ENCODE data around the gene VEZF1.

The VEZF1 gene

DNA sequence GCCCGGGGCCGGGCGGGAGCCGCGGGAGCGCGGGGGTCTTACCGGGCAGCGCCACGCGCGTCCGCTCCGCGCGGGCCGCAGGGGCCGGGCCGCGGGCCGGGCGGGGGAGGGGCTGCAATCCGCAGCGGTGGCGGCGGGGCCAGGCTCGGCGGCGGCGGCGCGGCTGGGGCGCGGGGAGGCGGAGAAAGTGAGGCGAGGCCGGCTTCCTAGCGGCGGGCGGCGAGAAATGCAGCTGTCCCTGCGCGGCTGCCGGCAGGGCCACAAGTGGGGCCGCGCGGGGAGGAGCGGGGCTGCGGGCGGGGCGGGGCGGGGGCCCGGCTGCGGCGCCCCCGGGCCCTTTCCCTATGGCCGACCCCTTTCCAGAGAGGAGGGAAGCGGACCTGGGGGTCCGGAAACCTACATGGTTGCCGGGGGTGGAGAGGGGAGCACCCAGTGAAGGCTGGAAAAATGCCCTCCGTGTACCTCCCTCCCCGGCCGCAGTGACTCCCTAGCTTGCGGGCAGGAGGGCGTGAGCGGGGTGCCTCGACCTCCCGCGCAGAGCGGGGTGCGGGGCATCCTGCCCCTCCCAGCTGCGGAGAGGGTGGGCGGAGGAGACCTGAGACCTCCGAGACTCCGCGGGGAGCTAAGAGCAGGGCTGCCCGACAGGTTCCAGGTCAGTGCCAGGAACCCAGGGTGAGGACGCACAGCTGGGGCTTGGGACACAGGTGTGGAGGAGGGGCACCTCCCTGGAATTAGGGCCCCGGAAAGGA lies 32.7 kb downstream of the VEZF1 start, which contains the start of gene CUEDC1:
CUEDC1 (minus strand) TSS at position 230 of the 749 bp plus-strand sequence. CDS start 69,848 bp downstream, outside the sequence.
- TF ChIP-seq ZNF274 (IDR thresholded peaks at IDR 0.05; ENCODE audit: low read depth, low read length) = no peak

DNA sequence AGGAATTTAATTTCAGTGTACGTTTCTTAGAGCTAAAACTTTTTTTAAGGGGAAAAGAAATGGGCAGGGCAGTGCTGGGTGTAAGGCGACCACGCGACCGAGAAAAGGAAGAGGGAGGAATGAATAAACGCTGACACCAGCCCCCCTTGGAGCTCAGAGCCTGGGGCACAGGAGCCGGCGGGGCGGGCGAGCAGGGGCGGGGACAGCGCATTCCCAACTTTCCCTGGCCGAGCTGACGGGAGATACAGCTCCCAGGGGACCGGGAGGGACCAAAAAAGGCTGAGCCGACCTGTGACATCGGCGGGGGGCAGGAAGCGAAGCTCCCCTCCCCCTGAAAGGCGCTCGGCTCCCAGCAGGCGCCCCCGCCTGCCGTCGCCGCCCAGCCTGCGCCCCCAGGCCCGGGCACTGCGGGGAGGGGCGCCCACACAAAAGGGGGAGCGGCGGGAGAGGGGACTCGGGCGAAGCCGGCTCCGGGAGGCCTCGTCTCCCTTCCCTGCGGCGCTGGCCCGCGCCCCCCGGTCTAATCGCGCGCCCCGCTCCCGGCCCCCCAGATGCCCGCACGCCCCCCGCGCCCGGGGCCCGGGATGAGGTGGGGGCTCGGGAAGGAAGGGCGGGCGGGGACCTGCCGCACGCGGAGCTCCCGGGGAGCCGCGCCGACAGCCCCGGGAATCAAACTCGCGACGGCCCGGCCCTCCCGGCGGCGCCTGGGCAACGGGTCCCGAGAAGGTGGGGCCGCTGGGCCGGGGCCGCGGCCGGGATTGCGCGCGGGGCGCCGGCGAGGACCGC lies 33.5 kb downstream of the VEZF1 start:
- peak overlapping the region; percentile 6; the same call in 1 of the 2 replicates for H3K4me3 ChIP-seq (ENCODE audit: low read length)
- no peak for TF ChIP-seq ZNF274 (IDR thresholded peaks at IDR 0.05; ENCODE audit: low read depth, low read length)

More for the DNA sequence above, 32.7 kb downstream of the VEZF1 start, which contains the start of gene CUEDC1:
- peak within 1 kb of the TSS; percentile 10 for H3K4me3 ChIP-seq (ENCODE audit: low read length)

DNA sequence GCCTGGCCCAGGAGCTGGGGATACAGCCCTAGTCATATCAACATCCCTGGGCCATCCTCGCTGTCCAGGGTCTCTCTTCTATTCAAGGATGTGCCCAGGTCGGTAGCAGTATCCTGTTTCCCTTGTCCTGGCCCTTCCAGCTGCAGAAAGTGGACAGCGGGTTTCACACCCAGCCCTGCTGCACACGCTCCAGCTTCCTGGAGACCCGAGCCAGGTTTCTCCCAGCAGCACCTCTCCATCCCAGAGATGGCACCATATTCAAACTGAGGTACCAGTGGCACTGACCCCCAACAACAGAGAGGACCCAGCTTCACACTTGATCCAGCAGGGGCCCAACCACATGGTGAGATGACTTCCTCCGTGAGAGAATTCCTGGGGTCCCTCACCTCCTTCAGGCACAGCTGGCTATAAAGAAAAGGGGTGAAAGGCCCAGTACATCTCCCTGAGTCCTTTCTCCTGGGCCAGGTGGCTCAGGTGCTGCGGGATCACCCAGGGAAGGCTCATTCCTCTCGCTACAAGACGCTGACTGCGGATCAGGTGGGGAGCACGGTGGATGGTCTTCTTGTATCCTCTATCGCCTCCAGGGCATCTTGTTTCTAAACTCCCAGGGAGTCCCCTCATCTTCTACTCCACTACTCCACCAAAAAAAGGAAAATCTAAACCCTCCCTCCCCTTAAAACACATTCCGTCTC lies 34.2 kb downstream of the VEZF1 start:
- no peak overlapping the region for H3K4me3 ChIP-seq (ENCODE audit: low read length)
- no peak for TF ChIP-seq ZNF274 (IDR thresholded peaks at IDR 0.05; ENCODE audit: low read depth, low read length)

DNA sequence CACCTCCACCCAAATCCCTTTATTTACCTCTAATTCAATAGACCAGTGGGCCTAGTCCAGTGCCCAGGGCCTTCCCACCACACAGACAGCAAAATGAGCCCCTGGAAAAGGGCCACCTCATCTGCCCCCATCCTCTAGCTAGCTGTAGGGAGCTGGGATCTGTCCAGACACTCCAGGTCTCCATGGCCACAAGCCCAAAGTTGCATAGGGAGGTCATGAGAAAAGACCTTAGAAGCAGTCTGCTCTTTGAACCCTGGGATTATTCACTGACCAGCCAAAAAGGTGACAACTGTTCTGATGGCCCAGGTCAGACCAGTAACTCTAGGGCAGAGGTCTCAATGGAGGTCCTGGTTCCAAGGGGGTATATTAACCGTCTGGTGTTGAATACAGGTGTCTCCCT lies 34.8 kb downstream of the VEZF1 start:
- TF ChIP-seq ZNF274 (IDR thresholded peaks at IDR 0.05; ENCODE audit: low read depth, low read length) = no peak
- no peak overlapping the region for H3K4me3 ChIP-seq (ENCODE audit: low read length)

DNA sequence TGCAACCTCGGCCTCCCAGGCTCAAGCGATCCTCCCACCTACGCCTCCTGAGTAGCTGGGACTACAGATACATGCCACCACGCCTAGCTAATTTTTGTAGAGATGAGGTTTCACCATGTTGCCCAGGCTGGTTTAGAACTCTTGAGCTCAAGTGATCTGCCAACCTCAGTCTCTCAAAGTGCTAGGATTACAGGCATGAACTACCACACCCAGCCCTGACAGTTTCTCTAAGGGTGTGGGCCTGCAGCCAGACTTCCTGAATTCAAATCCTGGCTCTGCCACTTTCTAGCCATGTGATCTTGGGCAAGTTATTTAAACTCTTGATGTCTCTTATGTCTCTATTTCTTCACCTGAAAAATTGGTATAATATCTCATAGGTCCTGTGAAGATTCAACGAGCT lies 38.4 kb downstream of the VEZF1 start:
- H3K4me3 ChIP-seq (ENCODE audit: low read length) = no peak overlapping the region
- TF ChIP-seq ZNF274 (IDR thresholded peaks at IDR 0.05; ENCODE audit: low read depth, low read length) = no peak

DNA sequence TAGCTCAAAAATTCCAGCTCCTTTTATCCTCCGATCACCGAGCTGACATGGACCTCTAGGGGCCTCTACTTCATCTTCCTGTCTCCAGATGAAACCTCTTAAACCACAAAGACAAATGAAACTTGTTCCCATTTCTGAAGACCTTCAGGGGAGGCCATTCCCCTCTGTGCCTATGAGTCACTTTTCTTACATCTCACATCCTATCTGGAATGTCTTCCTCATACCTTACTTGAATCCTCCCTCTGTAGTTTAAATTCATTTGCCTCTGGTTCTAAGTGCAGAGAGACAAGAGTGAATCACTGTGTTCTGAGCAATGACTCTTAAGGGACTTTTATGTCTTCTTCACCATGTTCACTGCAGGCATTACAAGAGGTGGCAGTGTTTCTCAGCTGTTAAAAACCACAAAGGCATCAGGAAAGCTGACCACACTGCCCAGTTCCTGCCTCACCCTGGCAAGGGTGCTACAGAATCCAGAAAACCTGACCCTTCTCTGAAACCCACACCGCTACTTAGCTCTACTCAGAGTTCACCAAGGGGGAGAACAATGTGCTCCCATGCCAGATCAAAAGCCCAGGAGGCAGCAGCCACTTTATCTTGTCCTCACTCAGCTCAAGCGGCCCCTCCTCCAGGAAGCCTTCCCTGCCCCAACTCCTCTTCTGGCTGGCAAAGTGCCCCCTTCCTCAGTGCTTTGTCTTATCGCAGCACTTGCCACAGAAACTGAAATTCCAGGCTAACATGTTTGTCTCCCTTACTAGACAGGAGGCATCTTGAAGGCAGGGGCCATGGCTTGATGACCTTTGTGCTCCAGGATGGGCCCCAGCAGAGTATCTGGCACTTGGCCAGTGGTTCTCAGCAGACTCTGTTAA lies 39.3 kb downstream of the VEZF1 start:
- no peak overlapping the region for H3K4me3 ChIP-seq (ENCODE audit: low read length)
- TF ChIP-seq ZNF274 (IDR thresholded peaks at IDR 0.05; ENCODE audit: low read depth, low read length) = no peak

DNA sequence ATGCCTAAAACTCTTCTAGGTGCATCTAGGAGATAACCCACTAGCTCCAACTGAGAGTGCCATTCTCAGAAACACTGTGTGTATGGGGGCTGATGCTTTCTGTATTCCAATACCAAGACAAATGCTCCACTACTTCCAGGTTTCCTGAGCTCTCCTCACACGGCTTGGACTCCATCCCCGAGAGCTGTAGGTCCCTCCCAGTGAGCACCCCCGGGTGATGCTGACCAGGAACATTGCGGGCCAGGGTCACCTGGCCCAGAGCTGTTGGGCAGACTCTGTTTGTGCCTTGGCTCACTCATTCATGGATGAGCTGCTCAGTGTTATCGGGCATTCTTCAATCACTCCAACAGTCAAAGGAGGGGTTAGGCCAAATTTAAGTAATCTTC lies 39.9 kb downstream of the VEZF1 start:
- H3K4me3 ChIP-seq (ENCODE audit: low read length) = no peak overlapping the region
- no peak for TF ChIP-seq ZNF274 (IDR thresholded peaks at IDR 0.05; ENCODE audit: low read depth, low read length)

DNA sequence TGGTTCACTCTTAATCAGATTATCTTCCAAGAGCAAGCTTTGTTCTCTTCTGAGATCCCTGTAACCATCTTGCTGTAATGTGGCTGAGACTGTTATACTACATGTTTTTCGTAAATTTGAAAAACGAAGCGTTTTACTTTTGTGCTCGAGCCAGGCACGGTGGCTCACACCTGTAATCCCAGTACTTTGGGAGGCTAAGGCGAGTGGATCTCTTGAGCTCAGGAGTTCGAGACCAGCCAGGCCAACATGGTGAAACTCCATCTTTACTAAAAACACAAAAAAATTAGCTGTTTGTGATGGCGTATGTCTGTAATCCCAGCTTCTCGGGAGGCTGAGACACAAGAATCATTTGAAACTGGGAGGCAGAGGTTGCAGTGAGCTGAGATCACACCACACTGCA lies 40.7 kb downstream of the VEZF1 start:
- no peak for TF ChIP-seq ZNF274 (IDR thresholded peaks at IDR 0.05; ENCODE audit: low read depth, low read length)
- H3K4me3 ChIP-seq (ENCODE audit: low read length) = no peak overlapping the region

DNA sequence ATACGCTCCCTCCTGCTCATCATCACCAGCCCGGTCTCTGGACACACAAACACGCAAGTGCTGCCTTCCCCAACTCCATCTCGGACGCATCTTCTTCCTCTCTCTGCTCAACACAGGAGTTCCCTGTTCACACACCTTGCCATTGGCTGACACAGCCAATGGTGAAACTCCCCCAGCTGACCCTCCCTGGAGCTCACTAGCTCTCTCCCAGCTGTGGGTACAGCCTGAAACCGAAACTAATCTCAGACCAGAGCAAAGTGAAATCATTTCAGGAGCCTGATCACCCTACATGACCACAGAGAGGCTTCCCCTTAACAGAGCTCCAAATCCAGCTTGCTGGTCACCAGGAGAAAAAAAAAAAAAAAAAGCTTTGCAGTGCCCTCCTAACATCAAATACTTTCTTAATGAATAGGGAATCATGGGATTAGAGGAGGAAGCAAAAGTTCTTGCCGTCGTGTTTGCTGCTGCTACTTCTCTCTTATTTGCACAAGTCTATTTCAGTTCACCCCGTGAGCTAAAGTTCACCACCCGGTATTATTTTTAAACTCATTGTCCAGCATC lies 41.2 kb downstream of the VEZF1 start:
- H3K4me3 ChIP-seq (ENCODE audit: low read length) = peak overlapping the region; percentile 20; the same call in 1 of the 2 replicates
- no peak for TF ChIP-seq ZNF274 (IDR thresholded peaks at IDR 0.05; ENCODE audit: low read depth, low read length)

DNA sequence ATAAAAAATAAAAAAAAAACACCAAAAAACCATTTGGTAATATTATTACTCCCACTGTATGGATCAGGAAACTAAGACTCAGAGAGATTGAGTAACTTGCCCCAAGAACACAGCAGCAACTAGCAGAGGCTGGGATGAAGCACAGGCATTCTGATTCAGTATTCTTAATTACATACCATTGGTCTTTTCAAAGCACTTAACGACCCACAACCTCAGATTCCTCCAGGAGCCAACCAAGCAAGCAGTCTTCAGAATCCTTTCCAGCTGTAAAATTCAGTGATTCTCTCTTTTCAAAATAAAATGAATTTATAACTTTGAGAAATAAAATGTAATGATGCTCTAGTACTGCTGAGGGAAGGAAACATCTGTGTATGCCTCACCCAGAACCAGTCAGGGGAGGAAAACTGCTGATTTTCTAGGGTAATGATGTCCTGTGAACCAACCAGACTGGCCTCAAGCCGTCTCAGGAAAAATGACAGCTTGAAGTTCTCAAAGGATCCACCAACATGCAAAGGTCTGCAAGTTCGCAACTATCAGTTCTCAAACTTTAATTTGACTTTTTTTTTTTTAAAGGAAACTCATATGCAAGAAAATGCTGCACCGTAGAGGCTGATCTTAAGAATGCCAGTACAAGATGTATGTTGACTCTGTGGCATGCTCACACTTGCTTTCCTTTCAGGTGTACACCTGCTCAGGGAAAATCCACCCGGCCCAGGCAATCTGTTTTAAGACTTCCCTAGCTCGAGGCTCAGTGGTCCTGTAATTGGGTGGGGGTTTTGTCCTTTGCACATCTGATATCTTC lies 41.9 kb downstream of the VEZF1 start:
- H3K4me3 ChIP-seq (ENCODE audit: low read length) = peak overlapping the region; percentile 20; the same call in 1 of the 2 replicates
- TF ChIP-seq ZNF274 (IDR thresholded peaks at IDR 0.05; ENCODE audit: low read depth, low read length) = no peak

DNA sequence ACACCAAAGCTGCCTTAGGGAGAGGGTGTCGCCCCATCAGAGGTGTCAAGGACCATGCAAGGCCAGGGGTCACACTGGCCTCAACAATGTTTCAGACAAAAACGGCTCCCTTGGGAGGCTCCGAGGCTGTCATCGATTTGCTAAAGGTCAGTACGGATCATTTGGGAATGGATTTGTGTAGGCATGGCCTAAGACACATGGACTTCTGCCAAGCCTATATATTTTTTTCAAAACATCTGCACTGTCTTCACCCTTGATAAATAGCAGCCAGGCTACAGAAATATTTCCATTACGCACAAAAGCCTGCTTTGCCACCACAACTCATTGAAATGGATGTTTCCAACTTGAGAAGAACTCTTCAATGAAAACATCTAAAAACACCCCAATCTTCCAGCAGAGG lies 43.1 kb downstream of the VEZF1 start:
- TF ChIP-seq ZNF274 (IDR thresholded peaks at IDR 0.05; ENCODE audit: low read depth, low read length) = no peak
- no peak overlapping the region for H3K4me3 ChIP-seq (ENCODE audit: low read length)

DNA sequence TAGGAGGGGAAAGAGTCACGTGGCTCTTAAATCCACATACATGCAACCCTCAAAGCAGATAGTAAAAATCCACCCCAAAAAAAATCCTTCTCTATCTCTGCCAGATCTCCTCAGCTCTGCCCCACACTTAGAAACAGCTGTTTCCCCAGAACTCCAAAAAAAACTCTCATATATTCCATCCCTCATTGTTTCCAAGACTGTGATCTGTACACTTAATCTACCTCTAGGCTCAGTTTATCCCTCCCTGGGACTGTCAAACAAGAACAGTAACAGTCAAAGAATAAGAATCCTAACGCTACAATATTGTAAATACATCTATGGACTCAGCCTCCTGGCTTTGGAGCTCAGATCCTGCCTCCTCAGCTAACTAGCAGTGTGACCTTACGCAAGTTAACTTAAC lies 44.4 kb downstream of the VEZF1 start:
- no peak overlapping the region for H3K4me3 ChIP-seq (ENCODE audit: low read length)
- no peak for TF ChIP-seq ZNF274 (IDR thresholded peaks at IDR 0.05; ENCODE audit: low read depth, low read length)

All from GM08714 (cell line).